Measurements from ENCODE around the gene ANKLE2. TPM values are rescaled to one million over a fixed set of nuclear protein-coding genes. Genes with fewer than 3 reads are reported as not detected.

ANKLE2 gene
- total RNA-seq, 2 experiments from 2014 or later: 102 to 106 TPM

- DNase-seq: no peak
- Mint-ChIP-seq H3K36me3 (ENCODE audit: low read depth) (peaks cover 66% of the 10 kb centered on the region), H3K4me3 (no peak overlapping the region), H3K27me3 (ENCODE audit: low read depth) (no peaks in the 10 kb centered on the region), H3K27ac (no peak overlapping the region), H3K4me1 (ENCODE audit: low read depth) (no peaks in the 10 kb centered on the region), H3K9me3 (no peaks in the 10 kb centered on the region)
- CTCF ChIA-PET: no interaction called here
- intact Hi-C loops (cut with micrococcal nuclease): no loop called here
Measured at GRCh38 chr12:132735496-132735895, 26.1 kb downstream of the ANKLE2 start.

- Mint-ChIP-seq H3K27me3 (ENCODE audit: low read depth) (no peaks in the 10 kb centered on the region), H3K4me3 (no peak overlapping the region), H3K4me1 (ENCODE audit: low read depth) (peaks cover 2% of the 10 kb centered on the region), H3K9me3 (no peaks in the 10 kb centered on the region), H3K27ac (no peak overlapping the region), H3K36me3 (ENCODE audit: low read depth) (peaks cover 67% of the 10 kb centered on the region)
- intact Hi-C loops (cut with micrococcal nuclease): no loop called here
- CTCF ChIA-PET: interaction anchor here (0.6 kb wide), 2 partner anchors 73 to 121 kb away, joined by 3 to 4 read pairs; no protein-coding TSS in a partner anchor
- DNase-seq: no peak
Measured at GRCh38 chr12:132734206-132734605, 27.4 kb downstream of the ANKLE2 start.

GRCh38 chr12:132731574-132731973 is 30.1 kb downstream of the ANKLE2 start:
- H3K9me3 Mint-ChIP-seq: no peaks in the 10 kb centered on the region
- DNase-seq: no peak
- peaks cover 71% of the 10 kb centered on the region for H3K36me3 Mint-ChIP-seq (ENCODE audit: low read depth)
- H3K27me3 Mint-ChIP-seq (ENCODE audit: low read depth): no peaks in the 10 kb centered on the region
- intact Hi-C loops (cut with micrococcal nuclease): no loop called here
- H3K27ac Mint-ChIP-seq: no peak overlapping the region
- H3K4me3 Mint-ChIP-seq: no peak overlapping the region
- peaks cover 6% of the 10 kb centered on the region for H3K4me1 Mint-ChIP-seq (ENCODE audit: low read depth)
- CTCF ChIA-PET: no interaction called here

- Mint-ChIP-seq H3K27ac (peak overlapping the region; percentile 53), H3K4me3 (no peak overlapping the region), H3K27me3 (ENCODE audit: low read depth) (no peaks in the 10 kb centered on the region), H3K36me3 (ENCODE audit: low read depth) (peaks cover 74% of the 10 kb centered on the region), H3K4me1 (ENCODE audit: low read depth) (peaks cover 6% of the 10 kb centered on the region), H3K9me3 (no peaks in the 10 kb centered on the region)
- no peak for DNase-seq
- CTCF ChIA-PET: no interaction called here
- intact Hi-C loops (cut with micrococcal nuclease): no loop called here
Measured at GRCh38 chr12:132730353-132730752, 31.3 kb downstream of the ANKLE2 start.

GRCh38 chr12:132729541-132730320 is 31.9 kb downstream of the ANKLE2 start:
- DNase-seq: no peak
- peaks cover 74% of the 10 kb centered on the region for H3K36me3 Mint-ChIP-seq (ENCODE audit: low read depth)
- peaks cover 6% of the 10 kb centered on the region for H3K4me1 Mint-ChIP-seq (ENCODE audit: low read depth)
- no peak overlapping the region for H3K4me3 Mint-ChIP-seq
- H3K27me3 Mint-ChIP-seq (ENCODE audit: low read depth): no peaks in the 10 kb centered on the region
- intact Hi-C loops (cut with micrococcal nuclease): no loop called here
- no peaks in the 10 kb centered on the region for H3K9me3 Mint-ChIP-seq
- CTCF ChIA-PET: no interaction called here
- H3K27ac Mint-ChIP-seq: peak overlapping the region; percentile 53

GRCh38 chr12:132728502-132728901 is 33.1 kb downstream of the ANKLE2 start:
- intact Hi-C loops (cut with micrococcal nuclease): no loop called here
- Mint-ChIP-seq H3K27ac (no peak overlapping the region), H3K4me1 (ENCODE audit: low read depth) (peaks cover 6% of the 10 kb centered on the region), H3K9me3 (no peaks in the 10 kb centered on the region), H3K36me3 (ENCODE audit: low read depth) (peaks cover 71% of the 10 kb centered on the region), H3K27me3 (ENCODE audit: low read depth) (no peaks in the 10 kb centered on the region), H3K4me3 (no peak overlapping the region)
- DNase-seq: no peak
- CTCF ChIA-PET: no interaction called here

- H3K4me1 Mint-ChIP-seq (ENCODE audit: low read depth): peaks cover 6% of the 10 kb centered on the region
- H3K4me3 Mint-ChIP-seq: no peak overlapping the region
- no peaks in the 10 kb centered on the region for H3K27me3 Mint-ChIP-seq (ENCODE audit: low read depth)
- H3K36me3 Mint-ChIP-seq (ENCODE audit: low read depth): peaks cover 65% of the 10 kb centered on the region
- DNase-seq: no peak
- no peak overlapping the region for H3K27ac Mint-ChIP-seq
- intact Hi-C loops (cut with micrococcal nuclease): no loop called here
- H3K9me3 Mint-ChIP-seq: no peaks in the 10 kb centered on the region
- CTCF ChIA-PET: no interaction called here
Measured at GRCh38 chr12:132727091-132727794, 34.4 kb downstream of the ANKLE2 start.

- intact Hi-C loops (cut with micrococcal nuclease): no loop called here
- Mint-ChIP-seq H3K36me3 (ENCODE audit: low read depth) (peaks cover 62% of the 10 kb centered on the region), H3K27me3 (ENCODE audit: low read depth) (no peaks in the 10 kb centered on the region)
Measured at GRCh38 chr12:132726386-132726785, 35.2 kb downstream of the ANKLE2 start.

GRCh38 chr12:132724506-132725241 is 37.0 kb downstream of the ANKLE2 start:
- H3K27me3 Mint-ChIP-seq (ENCODE audit: low read depth): no peaks in the 10 kb centered on the region

More at GRCh38 chr12:132726386-132726785, 35.2 kb downstream of the ANKLE2 start:
- CTCF ChIA-PET: no interaction called here
- DNase-seq: no peak
- Mint-ChIP-seq H3K27ac (no peak overlapping the region), H3K4me1 (ENCODE audit: low read depth) (peaks cover 6% of the 10 kb centered on the region), H3K4me3 (no peak overlapping the region), H3K9me3 (no peaks in the 10 kb centered on the region)

GRCh38 chr12:132723764-132724140 is 37.9 kb downstream of the ANKLE2 start:
- no peak overlapping the region for H3K4me3 Mint-ChIP-seq
- H3K4me1 Mint-ChIP-seq (ENCODE audit: low read depth): peaks cover 2% of the 10 kb centered on the region
- H3K27me3 Mint-ChIP-seq (ENCODE audit: low read depth): no peaks in the 10 kb centered on the region

More at GRCh38 chr12:132724506-132725241, 37.0 kb downstream of the ANKLE2 start:
- DNase-seq: no peak
- Mint-ChIP-seq H3K9me3 (no peaks in the 10 kb centered on the region), H3K27ac (peak overlapping the region; percentile 1), H3K4me1 (ENCODE audit: low read depth) (peaks cover 5% of the 10 kb centered on the region), H3K36me3 (ENCODE audit: low read depth) (peaks cover 58% of the 10 kb centered on the region), H3K4me3 (no peak overlapping the region)
- intact Hi-C loops (cut with micrococcal nuclease): no loop called here
- CTCF ChIA-PET: no interaction called here

GRCh38 chr12:132723015-132723763 is 38.4 kb downstream of the ANKLE2 start:
- Mint-ChIP-seq H3K36me3 (ENCODE audit: low read depth) (peaks cover 59% of the 10 kb centered on the region), H3K27ac (no peak overlapping the region), H3K4me1 (ENCODE audit: low read depth) (no peaks in the 10 kb centered on the region), H3K9me3 (no peaks in the 10 kb centered on the region), H3K4me3 (no peak overlapping the region), H3K27me3 (ENCODE audit: low read depth) (no peaks in the 10 kb centered on the region)
- CTCF ChIA-PET: interaction anchor here (0.6 kb wide), 1 partner anchor 12 kb away, joined by 3 read pairs; no protein-coding TSS in a partner anchor
- DNase-seq: no peak
- intact Hi-C loops (cut with micrococcal nuclease): no loop called here

More at GRCh38 chr12:132723764-132724140, 37.9 kb downstream of the ANKLE2 start:
- intact Hi-C loops (cut with micrococcal nuclease): no loop called here
- no peak for DNase-seq
- peaks cover 62% of the 10 kb centered on the region for H3K36me3 Mint-ChIP-seq (ENCODE audit: low read depth)
- no peak overlapping the region for H3K27ac Mint-ChIP-seq
- CTCF ChIA-PET: interaction anchor here (0.6 kb wide), 1 partner anchor 12 kb away, joined by 3 read pairs; no protein-coding TSS in a partner anchor
- no peaks in the 10 kb centered on the region for H3K9me3 Mint-ChIP-seq
